Fibroblast of upper back skin (primary cell): ENCODE data around the gene AKAP12.

Experiments
- DNase-seq: peaks from one replicate; pipeline ENCODE4 v3.0.0-alpha.2; 2013

The AKAP12 gene

GRCh38 chr6:151387175-151387970, 147.6 kb downstream of the AKAP12 start:
- peak; percentile 88 for DNase-seq

GRCh38 chr6:151388236-151388635, 148.5 kb downstream of the AKAP12 start:
- DNase-seq: no peak

GRCh38 chr6:151388997-151389617, 149.3 kb downstream of the AKAP12 start:
- DNase-seq: no peak

GRCh38 chr6:151389618-151390275, 150.0 kb downstream of the AKAP12 start:
- peak; percentile 84 for DNase-seq

GRCh38 chr6:151390276-151390850, 150.6 kb downstream of the AKAP12 start:
- peak; percentile 99 for DNase-seq

GRCh38 chr6:151390851-151391470, 151.2 kb downstream of the AKAP12 start:
- peak; percentile 70 for DNase-seq

- DNase-seq: peak; percentile 70
Measured at GRCh38 chr6:151391471-151392413, 152.0 kb downstream of the AKAP12 start, which contains the start of gene ZBTB2. Gene ZBTB2, minus strand, starts transcription at chr6:151391559. Its CDS starts 17,922 bp downstream, at chr6:151373637.

- DNase-seq: no peak
Measured at GRCh38 chr6:151392427-151392826, 152.7 kb downstream of the AKAP12 start.

- no peak for DNase-seq
Measured at GRCh38 chr6:151393410-151393809, 153.6 kb downstream of the AKAP12 start.

- no peak for DNase-seq
Measured at GRCh38 chr6:151399679-151400078, 159.9 kb downstream of the AKAP12 start.

- peak; percentile 71 for DNase-seq
Measured at GRCh38 chr6:151400473-151400872, 160.7 kb downstream of the AKAP12 start.

GRCh38 chr6:151402228-151402627, 162.5 kb downstream of the AKAP12 start:
- DNase-seq: no peak

- no peak for DNase-seq
Measured at GRCh38 chr6:151403919-151404308, 164.1 kb downstream of the AKAP12 start.
